H9 (cell line): ENCODE measurements around the gene DIP2C. TPM values are rescaled to one million over a fixed set of nuclear protein-coding genes. Genes with fewer than 3 reads are reported as not detected.

ENCODE experiments used
- DNase-seq: peaks from one replicate; pipeline ENCODE4 v3.0.0-alpha.2; 2017
- H2AFZ ChIP-seq: one replicate; pipeline ENCODE4 v1.6.1; 2013; ENCODE audit warnings: mild to moderate bottlenecking, low read length, control low read depth, moderate library complexity
- H2AK5ac ChIP-seq: 2 replicates; pipeline ENCODE4 v1.6.1; 2013; ENCODE audit warnings: low read length, control low read depth, mixed read lengths; ENCODE audit not compliant: insufficient read length
- H2BK120ac ChIP-seq: one replicate; pipeline ENCODE4 v1.6.1; 2013; ENCODE audit warnings: low read depth, mild to moderate bottlenecking, low read length, control low read depth, inconsistent platforms; ENCODE audit not compliant: poor library complexity, severe bottlenecking
- H2BK12ac ChIP-seq: 2 replicates; pipeline ENCODE4 v1.6.1; 2013; ENCODE audit warnings: low read length, control low read depth, mixed read lengths, low read depth; ENCODE audit not compliant: insufficient read length
- H2BK15ac ChIP-seq: 2 replicates; pipeline ENCODE4 v1.6.1; 2013; ENCODE audit warnings: low read depth, low read length, control low read depth
- H2BK20ac ChIP-seq: one replicate; pipeline ENCODE4 v1.6.1; 2013; ENCODE audit warnings: low read depth, mild to moderate bottlenecking, low read length, control low read depth, inconsistent platforms; ENCODE audit not compliant: poor library complexity, severe bottlenecking
- H2BK5ac ChIP-seq: 2 replicates; pipeline ENCODE4 v1.6.1; 2013; ENCODE audit warnings: low read length, control low read depth, mixed read lengths; ENCODE audit not compliant: insufficient read length
- H3K14ac ChIP-seq: 2 replicates; pipeline ENCODE4 v1.6.1; 2013; ENCODE audit warnings: low read length, control low read depth; ENCODE audit not compliant: insufficient read depth
- H3K18ac ChIP-seq: 2 replicates; pipeline ENCODE4 v1.6.1; 2013; ENCODE audit warnings: low read depth, mild to moderate bottlenecking, mixed read lengths, low read length, control low read depth; ENCODE audit not compliant: insufficient read length
- H3K23ac ChIP-seq: 2 replicates; pipeline ENCODE4 v1.6.1; 2013; ENCODE audit warnings: low read length, control low read depth, mixed read lengths, low read depth; ENCODE audit not compliant: insufficient read length
- H3K23me2 ChIP-seq: 2 replicates; pipeline ENCODE4 v1.6.1; 2013; ENCODE audit warnings: low read depth, mild to moderate bottlenecking, mixed read lengths, low read length, control low read depth; ENCODE audit not compliant: insufficient read length, poor library complexity, severe bottlenecking
- H3K27ac ChIP-seq: 2 replicates; pipeline ENCODE4 v1.5.1; 2013; ENCODE audit warnings: low read length, control low read depth, mixed read lengths, low read depth; ENCODE audit not compliant: insufficient read length
- H3K27me3 ChIP-seq: 2 replicates; pipeline ENCODE4 v1.6.1; 2013; ENCODE audit warnings: low read length, control low read depth, inconsistent platforms; ENCODE audit not compliant: insufficient read depth
- H3K4ac ChIP-seq: 2 replicates; pipeline ENCODE4 v1.6.1; 2013; ENCODE audit warnings: low read depth, mild to moderate bottlenecking, control low read depth, inconsistent platforms, low read length, moderate library complexity
- H3K4me1 ChIP-seq: 2 replicates; pipeline ENCODE4 v1.6.1; 2013; ENCODE audit warnings: low read length, control low read depth, inconsistent platforms; ENCODE audit not compliant: insufficient read depth
- H3K4me2 ChIP-seq: 2 replicates; pipeline ENCODE4 v1.6.1; 2013; ENCODE audit warnings: low read length, control low read depth, mixed read lengths; ENCODE audit not compliant: insufficient read length, insufficient read depth
- H3K56ac ChIP-seq: 2 replicates; pipeline ENCODE4 v1.6.1; 2013; ENCODE audit warnings: low read depth, mild to moderate bottlenecking, mixed read lengths, low read length, control low read depth; ENCODE audit not compliant: insufficient read length
- H3K79me1 ChIP-seq: 2 replicates; pipeline ENCODE4 v1.6.1; 2013; ENCODE audit warnings: low read depth, mild to moderate bottlenecking, moderate library complexity, low read length, control low read depth, inconsistent platforms; ENCODE audit not compliant: insufficient read depth, poor library complexity, severe bottlenecking
- H3K79me2 ChIP-seq: 2 replicates; pipeline ENCODE4 v1.6.1; 2013; ENCODE audit warnings: low read length, control low read depth, inconsistent platforms; ENCODE audit not compliant: insufficient read depth
- H3K9ac ChIP-seq: 2 replicates; pipeline ENCODE4 v1.6.1; 2013; ENCODE audit warnings: low read length, control low read depth, mixed read lengths; ENCODE audit not compliant: insufficient read length; ENCODE audit errors: extremely low read depth
- H3K9me3 ChIP-seq: one replicate; pipeline ENCODE4 v1.6.1; 2013; ENCODE audit warnings: low read depth, low read length, inconsistent platforms; ENCODE audit not compliant: control insufficient read depth
- H3T11ph ChIP-seq: one replicate; pipeline ENCODE4 v1.6.1; 2013; ENCODE audit warnings: mild to moderate bottlenecking, low read length, control low read depth, inconsistent platforms
- H4K20me1 ChIP-seq: one replicate; pipeline ENCODE4 v1.6.1; 2013; ENCODE audit not compliant: control insufficient read depth, insufficient read length, insufficient read depth
- H4K5ac ChIP-seq: 2 replicates; pipeline ENCODE4 v1.6.1; 2013; ENCODE audit warnings: low read depth, mild to moderate bottlenecking, mixed read lengths, low read length, control low read depth; ENCODE audit not compliant: insufficient read length
- H4K8ac ChIP-seq: replicated peaks from 2 replicates; pipeline ENCODE4 v1.6.1; 2013; ENCODE audit warnings: low read length, control low read depth, mixed read lengths, low read depth; ENCODE audit not compliant: insufficient read length
- H4K91ac ChIP-seq: 2 replicates; pipeline ENCODE4 v1.6.1; 2013; ENCODE audit warnings: low read depth, mild to moderate bottlenecking, moderate library complexity, mixed read lengths, low read length, control low read depth; ENCODE audit not compliant: insufficient read length
- H3K27ac Mint-ChIP-seq, 3 experiments: 2 replicates in 2 of 3; 3 replicates in 1 of 3; pipeline ENCODE4 v1.8.0; 2020 to 2021; ENCODE audit warnings: mixed read lengths in 3 of 3, mild to moderate bottlenecking in 1 of 3, moderate library complexity in 1 of 3
- H3K27me3 Mint-ChIP-seq: 2 replicates; pipeline ENCODE4 v1.8.0; 2021; ENCODE audit warnings: low read depth, mild to moderate bottlenecking, moderate library complexity, mixed read lengths
- H3K36me3 Mint-ChIP-seq, 3 experiments: 2 replicates in 2 of 3; 3 replicates in 1 of 3; pipeline ENCODE4 v1.8.0; 2020 to 2021; ENCODE audit warnings: low read depth in 3 of 3, mixed read lengths in 3 of 3; ENCODE audit not compliant: insufficient read depth in 1 of 3
- H3K4me1 Mint-ChIP-seq, 2 experiments: 2 replicates each; pipeline ENCODE4 v1.8.0; 2020; ENCODE audit warnings: mixed read lengths in 2 of 2
- H3K4me3 Mint-ChIP-seq, 2 experiments: 2 replicates in 1 of 2; 3 replicates in 1 of 2; pipeline ENCODE4 v1.8.0; 2020 to 2021; ENCODE audit warnings: mild to moderate bottlenecking in 2 of 2, mixed read lengths in 2 of 2, moderate library complexity in 1 of 2
- H3K9me3 Mint-ChIP-seq, 2 experiments: 2 replicates in 1 of 2; 3 replicates in 1 of 2; pipeline ENCODE4 v1.8.0; 2020; ENCODE audit warnings: mild to moderate bottlenecking in 2 of 2, mixed read lengths in 2 of 2, moderate library complexity in 1 of 2
- CTCF ChIP-seq: fragments of 200-600 bp; sonication (generic); conservative IDR thresholded peaks from 3 replicates; pipeline ENCODE4 v1.8.0; 2021; ENCODE audit warnings: antibody characterized with exemption, mild to moderate bottlenecking
- WGBS: extraction: QIAGEN DNeasy Blood & Tissue Kit; methylation state at CpG from one replicate; pipeline ENCODE4 v1.1.7; 2013; ENCODE audit warnings: missing lambda C conversion rate, low lambda C conversion rate, mixed read lengths; ENCODE audit not compliant: insufficient read length; ENCODE audit errors: extremely low coverage; 5-methylcytosine and 5-hydroxymethylcytosine counted together
- total RNA-seq: library from RNA; stranded (reverse); gene quantifications from 2 replicates; pipeline ENCODE4 v1.2.1, GENCODE V29; 2021

DIP2C gene
- total RNA-seq, 1 experiment from 2014 or later: 7.9 TPM

- H4K91ac ChIP-seq: no peak overlapping the region
- H2AK5ac ChIP-seq: no peak overlapping the region
- H3K23me2 ChIP-seq: no peaks in the 10 kb centered on the region
- no peak overlapping the region for H2BK15ac ChIP-seq
- no peak overlapping the region for H3K4me2 ChIP-seq
- no peaks in the 10 kb centered on the region for H3K9me3 ChIP-seq
- H3K23ac ChIP-seq: no peak overlapping the region
- no peaks in the 10 kb centered on the region for H3K4me1 Mint-ChIP-seq
- no peak overlapping the region for H3K56ac ChIP-seq
- H3K36me3 Mint-ChIP-seq: peaks cover 4 to 11% (median 9%) of the 10 kb centered on the region in 3 experiments
- no peak overlapping the region for H3K27ac Mint-ChIP-seq
- H3K27me3 Mint-ChIP-seq: no peaks in the 10 kb centered on the region
- WGBS: no CpG with 5 or more reads among the region's 6 CpGs
- no peaks in the 10 kb centered on the region for H3K79me2 ChIP-seq
- H3K27ac ChIP-seq: no peak overlapping the region
- H4K20me1 ChIP-seq: no peaks in the 10 kb centered on the region
- H3K14ac ChIP-seq: no peak overlapping the region
- no peaks in the 10 kb centered on the region for H3K4me1 ChIP-seq
- H4K5ac ChIP-seq: no peak overlapping the region
- no peak overlapping the region for H3K4me3 Mint-ChIP-seq
- H3T11ph ChIP-seq: no peak overlapping the region
- no peak overlapping the region for H2BK12ac ChIP-seq
- no peaks in the 10 kb centered on the region for H3K79me1 ChIP-seq
- H2AFZ ChIP-seq: no peak overlapping the region
- H3K27me3 ChIP-seq: no peaks in the 10 kb centered on the region
- no peak overlapping the region for H3K4ac ChIP-seq
- no peak for DNase-seq
- peaks cover 3 to 4% of the 10 kb centered on the region in 2 experiments for H3K9me3 Mint-ChIP-seq
- no peak overlapping the region for H3K9ac ChIP-seq
- no peak overlapping the region for H2BK5ac ChIP-seq
- H4K8ac ChIP-seq: no peak overlapping the region
- TF ChIP-seq CTCF: no peak
- H3K18ac ChIP-seq: no peak overlapping the region
- no peak overlapping the region for H2BK120ac ChIP-seq
- H2BK20ac ChIP-seq: no peak overlapping the region
Measured at GRCh38 chr10:442209-442608, 247.3 kb downstream of the DIP2C start.
